ENCODE measurements around the gene DNASE2B. TPM values are rescaled to one million over a fixed set of nuclear protein-coding genes. Genes with fewer than 3 reads are reported as not detected.
A peak's percentile ranks its signal among the peaks of the same experiment; 100 is the strongest.

The DNASE2B gene
- total RNA-seq, 1 donor from 2014 or later: 26.1 TPM

DNA sequence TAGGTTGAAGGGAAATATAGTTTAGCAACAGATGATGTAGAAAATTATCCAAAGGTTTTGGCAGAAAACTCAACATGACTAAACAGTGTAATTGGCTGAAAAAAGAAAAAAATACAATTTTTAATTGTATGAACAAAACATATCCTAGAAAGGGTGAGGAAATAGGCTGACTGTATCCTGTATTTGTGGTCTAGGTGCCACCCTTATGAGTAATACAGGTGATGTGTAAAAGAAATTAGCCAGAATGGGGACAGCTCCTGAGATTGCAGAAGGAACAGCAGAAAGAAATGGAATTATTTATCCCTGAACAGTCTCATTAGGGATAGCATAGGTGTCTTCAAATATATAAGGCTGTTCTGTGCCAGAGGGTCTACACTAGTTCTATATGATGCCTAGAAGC lies 24.6 kb downstream of the DNASE2B start:
- ATAC-seq: no peak
- H3K9me3 ChIP-seq: no peaks in the 10 kb centered on the region
- intact Hi-C loops (cut with DNase I): no loop called here
- no peak for DNase-seq
- no peaks in the 10 kb centered on the region for H3K27me3 ChIP-seq (ENCODE audit: low read depth)
- H3K27ac ChIP-seq: no peak overlapping the region
- H3K36me3 ChIP-seq: no peaks in the 10 kb centered on the region
- no peak overlapping the region for H3K4me3 ChIP-seq
- no peaks in the 10 kb centered on the region for H3K4me1 ChIP-seq
- TF ChIP-seq, protein P1, sequence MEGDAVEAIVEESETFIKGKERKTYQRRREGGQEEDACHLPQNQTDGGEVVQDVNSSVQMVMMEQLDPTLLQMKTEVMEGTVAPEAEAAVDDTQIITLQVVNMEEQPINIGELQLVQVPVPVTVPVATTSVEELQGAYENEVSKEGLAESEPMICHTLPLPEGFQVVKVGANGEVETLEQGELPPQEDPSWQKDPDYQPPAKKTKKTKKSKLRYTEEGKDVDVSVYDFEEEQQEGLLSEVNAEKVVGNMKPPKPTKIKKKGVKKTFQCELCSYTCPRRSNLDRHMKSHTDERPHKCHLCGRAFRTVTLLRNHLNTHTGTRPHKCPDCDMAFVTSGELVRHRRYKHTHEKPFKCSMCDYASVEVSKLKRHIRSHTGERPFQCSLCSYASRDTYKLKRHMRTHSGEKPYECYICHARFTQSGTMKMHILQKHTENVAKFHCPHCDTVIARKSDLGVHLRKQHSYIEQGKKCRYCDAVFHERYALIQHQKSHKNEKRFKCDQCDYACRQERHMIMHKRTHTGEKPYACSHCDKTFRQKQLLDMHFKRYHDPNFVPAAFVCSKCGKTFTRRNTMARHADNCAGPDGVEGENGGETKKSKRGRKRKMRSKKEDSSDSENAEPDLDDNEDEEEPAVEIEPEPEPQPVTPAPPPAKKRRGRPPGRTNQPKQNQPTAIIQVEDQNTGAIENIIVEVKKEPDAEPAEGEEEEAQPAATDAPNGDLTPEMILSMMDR (IDR thresholded peaks at IDR 0.05): no peak

DNA sequence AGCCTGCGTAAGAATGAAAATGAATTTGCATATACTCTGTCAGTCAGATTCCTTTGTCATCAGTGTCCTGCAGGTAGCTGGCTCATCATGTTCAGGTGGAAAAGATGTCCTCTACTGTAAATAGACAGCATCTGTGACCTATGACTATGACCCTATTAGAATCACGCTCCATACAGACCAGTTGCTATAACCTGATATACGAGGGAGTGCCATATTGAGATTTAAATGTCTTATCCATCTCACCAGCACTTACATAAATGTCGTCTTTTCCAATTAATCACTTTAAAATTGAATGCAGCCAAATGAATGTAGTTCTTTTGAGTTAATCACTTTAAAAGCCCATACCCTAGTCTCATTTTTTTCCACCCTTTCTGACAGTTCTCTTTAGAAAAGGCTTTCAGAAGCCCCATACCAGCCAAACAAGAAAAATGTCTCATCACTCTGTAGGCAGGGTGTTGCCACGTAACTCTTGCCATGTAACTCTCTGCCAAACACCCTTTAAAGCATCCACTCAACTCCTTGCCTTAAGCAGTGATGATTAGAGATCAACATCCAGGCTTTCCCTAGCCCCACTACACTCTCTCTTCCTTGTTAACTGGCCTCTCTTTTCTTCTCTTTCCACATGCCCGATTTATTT lies 26.3 kb downstream of the DNASE2B start:
- H3K4me3 ChIP-seq: no peak overlapping the region
- no peaks in the 10 kb centered on the region for H3K4me1 ChIP-seq
- TF ChIP-seq, protein P1 (IDR thresholded peaks at IDR 0.05): no peak
- no peak overlapping the region for H3K27ac ChIP-seq
- intact Hi-C loops (cut with DNase I): no loop called here
- H3K27me3 ChIP-seq (ENCODE audit: low read depth): no peaks in the 10 kb centered on the region
- peaks cover 3% of the 10 kb centered on the region for H3K9me3 ChIP-seq
- DNase-seq: no peak
- no peaks in the 10 kb centered on the region for H3K36me3 ChIP-seq
- ATAC-seq: no peak

DNA sequence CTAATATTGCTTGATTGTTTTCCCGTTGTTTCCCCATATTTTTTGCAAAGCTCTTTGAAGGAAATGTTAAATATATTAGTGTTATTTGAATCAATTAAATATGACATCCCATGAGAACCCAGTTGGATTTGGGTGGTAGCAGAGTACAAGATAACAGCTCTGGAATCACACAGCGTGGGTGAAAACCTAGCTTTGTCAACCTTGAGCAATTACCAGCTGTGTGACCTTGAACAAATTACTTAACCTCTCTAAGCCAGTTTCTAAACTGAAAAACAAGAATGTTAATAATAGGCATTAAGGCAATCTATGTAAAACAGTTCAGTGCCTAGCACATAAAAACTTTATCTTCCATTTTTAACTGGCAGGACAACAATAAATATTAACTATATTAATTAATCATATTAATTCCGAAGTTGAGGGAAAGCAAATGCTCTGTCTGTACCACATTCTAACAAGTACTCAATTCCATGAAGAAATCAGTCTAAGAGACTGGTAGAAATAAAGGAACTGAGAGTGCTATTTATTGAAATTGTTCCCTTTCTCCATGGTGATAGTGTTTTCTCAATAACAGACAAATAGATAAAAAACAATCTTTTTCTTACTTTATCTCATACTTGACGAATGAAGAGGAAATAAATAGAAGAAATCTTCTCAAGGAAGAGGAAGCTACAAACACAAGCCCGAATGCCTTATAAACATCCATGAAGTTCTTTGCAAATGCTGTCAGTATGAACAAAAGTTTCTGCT lies 27.0 kb downstream of the DNASE2B start:
- no peak overlapping the region for H3K4me3 ChIP-seq
- DNase-seq (no peak), ATAC-seq (peak; percentile 42 to 65)
- intact Hi-C loops (cut with DNase I): no loop called here
- H3K27me3 ChIP-seq (ENCODE audit: low read depth): no peaks in the 10 kb centered on the region
- no peak overlapping the region for H3K27ac ChIP-seq
- no peaks in the 10 kb centered on the region for H3K36me3 ChIP-seq
- H3K9me3 ChIP-seq: peaks cover 8% of the 10 kb centered on the region
- TF ChIP-seq, protein P1 (IDR thresholded peaks at IDR 0.05): no peak
- H3K4me1 ChIP-seq: no peaks in the 10 kb centered on the region

DNA sequence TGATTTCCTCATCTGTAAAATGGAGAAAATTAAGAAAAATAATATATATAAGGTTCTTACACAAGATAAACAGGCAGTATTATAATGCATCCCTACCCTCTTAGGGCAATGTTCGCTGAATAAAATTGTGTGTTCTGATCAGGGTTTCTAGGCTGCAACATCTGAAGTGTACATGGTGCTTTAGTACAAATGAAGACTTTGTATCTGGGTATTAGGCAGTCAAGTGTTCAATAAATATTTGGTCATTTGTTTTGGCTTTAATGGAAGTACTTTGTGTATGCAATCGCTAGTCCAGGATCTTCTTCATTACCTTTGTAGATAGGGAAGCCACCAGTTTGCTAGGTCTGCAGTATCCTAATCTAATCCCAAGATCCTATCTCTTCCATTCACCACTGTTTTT lies 28.1 kb downstream of the DNASE2B start:
- DNase-seq (no peak), ATAC-seq (no peak)
- Histone ChIP-seq H3K9me3 (peaks cover 8% of the 10 kb centered on the region), H3K27me3 (ENCODE audit: low read depth) (no peaks in the 10 kb centered on the region), H3K4me1 (no peaks in the 10 kb centered on the region), H3K27ac (no peak overlapping the region), H3K36me3 (no peaks in the 10 kb centered on the region), H3K4me3 (no peak overlapping the region)
- TF ChIP-seq, protein P1 (IDR thresholded peaks at IDR 0.05): no peak
- intact Hi-C loops (cut with DNase I): no loop called here

DNA sequence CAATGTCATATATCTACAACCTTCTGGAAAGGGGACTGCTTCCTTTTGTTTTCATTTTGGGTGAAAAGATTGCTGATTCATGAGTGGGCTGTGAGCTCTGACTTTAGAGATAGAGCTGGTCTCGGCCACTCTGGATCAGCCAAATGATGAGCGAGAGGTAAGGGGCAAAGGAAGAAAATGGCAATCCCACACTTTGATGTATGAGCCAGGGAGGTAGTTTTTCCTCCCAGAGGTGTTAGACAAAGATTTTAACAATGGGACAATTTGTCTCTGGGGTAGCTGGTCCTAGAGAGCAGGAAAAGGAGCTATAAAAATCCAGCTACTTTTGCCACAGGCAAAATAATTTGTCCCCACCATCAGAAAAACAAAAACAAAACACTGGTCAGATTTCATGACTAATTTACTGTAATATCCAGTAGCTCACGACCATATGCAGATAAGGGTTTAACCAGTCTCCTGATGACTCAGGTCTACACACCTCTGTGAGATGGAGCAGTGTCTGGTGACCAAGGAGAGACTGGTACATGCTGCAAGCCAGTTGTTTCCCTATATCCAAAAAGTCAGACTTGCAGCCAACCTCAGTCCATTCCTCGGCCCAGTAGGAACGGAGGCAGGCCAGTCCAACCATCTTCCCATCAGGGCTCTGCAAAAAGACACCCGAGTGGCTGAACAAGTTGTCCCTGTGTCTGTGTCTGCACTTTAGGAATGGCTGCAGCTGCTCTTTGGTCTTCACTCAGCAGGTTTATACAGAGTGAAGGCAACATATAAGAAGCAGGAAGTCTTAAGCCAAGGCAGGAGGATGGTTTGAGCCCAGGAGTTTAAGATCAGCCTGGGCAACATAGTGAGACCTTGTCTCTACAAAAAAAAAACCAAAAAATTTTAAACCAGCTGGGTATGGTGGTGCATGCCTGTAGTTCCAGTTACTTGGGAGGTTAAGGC lies 29.2 kb downstream of the DNASE2B start:
- H3K4me1 ChIP-seq: no peaks in the 10 kb centered on the region
- TF ChIP-seq, protein P1 (IDR thresholded peaks at IDR 0.05): no peak
- H3K27me3 ChIP-seq (ENCODE audit: low read depth): no peaks in the 10 kb centered on the region
- ATAC-seq (peak in 1 of 2 donors; percentile 25), DNase-seq (no peak)
- peaks cover 8% of the 10 kb centered on the region for H3K9me3 ChIP-seq
- no peak overlapping the region for H3K4me3 ChIP-seq
- intact Hi-C loops (cut with DNase I): no loop called here
- H3K36me3 ChIP-seq: no peaks in the 10 kb centered on the region
- no peak overlapping the region for H3K27ac ChIP-seq
